NCI-H526 (cell line): Measurements from ENCODE around the gene SERPINB6.
"Not testable (repeated sequence)": the region's sequence is repeated elsewhere in the genome, so short reads cannot be mapped to it uniquely, and the experiment has no call there.

Experiments used
- DNase-seq, 2 experiments: peaks; one replicate each; lab custom pipeline; 2025; lab: John Stamatoyannopoulos, UW

Gene SERPINB6

DNA sequence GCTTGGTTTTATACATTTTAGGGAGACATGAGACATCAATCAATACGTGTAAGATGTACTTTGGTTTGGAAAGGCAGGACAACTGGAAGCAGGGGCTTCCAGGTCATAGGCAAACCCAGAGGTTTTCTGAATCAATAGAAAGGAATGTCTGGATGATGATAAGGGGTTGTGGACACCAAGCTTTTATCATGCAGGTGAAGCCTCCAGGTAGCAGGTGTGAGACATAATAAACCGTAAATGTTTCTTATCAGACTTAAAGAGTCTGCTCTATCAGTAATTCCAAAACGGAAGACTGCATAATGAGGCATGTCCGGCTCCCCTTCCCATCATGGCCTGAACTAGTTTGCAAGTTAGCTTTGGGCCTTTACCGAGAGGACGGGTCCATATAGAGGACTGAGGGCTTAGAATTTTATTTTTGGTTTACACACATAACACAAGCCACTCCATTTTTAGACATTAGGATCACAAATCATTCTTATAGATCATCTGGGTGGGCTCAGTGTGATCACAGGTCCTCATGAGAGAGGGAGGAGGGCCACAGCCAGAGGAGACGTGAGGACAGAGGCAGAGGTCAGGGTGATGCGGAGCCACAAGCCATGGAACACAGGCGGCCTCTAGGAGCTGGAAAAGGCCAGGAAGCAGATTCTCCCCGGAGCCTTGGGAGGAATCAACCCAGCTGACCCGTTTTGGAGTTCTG, 57.6 kb downstream of the SERPINB6 start:
- DNase-seq = no peak

DNA sequence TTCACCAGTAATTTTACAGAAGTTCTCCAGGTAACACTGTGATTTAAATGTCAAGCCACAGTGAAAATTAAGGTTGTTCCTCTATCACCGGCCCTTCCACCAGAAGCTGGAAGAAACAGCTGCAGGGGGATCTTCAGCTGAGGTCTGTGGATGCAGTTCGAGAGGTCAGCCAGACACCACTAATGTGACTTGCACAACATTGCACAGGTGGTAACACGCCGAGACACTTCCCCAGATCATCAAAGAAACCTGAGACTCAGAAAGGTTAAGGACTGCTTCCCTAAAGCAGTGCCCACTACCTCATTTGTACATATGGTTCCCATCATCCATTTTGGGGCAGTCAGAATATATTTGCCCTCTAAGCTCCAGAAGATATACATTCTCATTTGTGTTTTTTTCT, 60.2 kb downstream of the SERPINB6 start:
- DNase-seq = no peak

GRCh38 chr6:2909718-2910117, 61.6 kb downstream of the SERPINB6 start:
- DNase-seq = no peak

DNA sequence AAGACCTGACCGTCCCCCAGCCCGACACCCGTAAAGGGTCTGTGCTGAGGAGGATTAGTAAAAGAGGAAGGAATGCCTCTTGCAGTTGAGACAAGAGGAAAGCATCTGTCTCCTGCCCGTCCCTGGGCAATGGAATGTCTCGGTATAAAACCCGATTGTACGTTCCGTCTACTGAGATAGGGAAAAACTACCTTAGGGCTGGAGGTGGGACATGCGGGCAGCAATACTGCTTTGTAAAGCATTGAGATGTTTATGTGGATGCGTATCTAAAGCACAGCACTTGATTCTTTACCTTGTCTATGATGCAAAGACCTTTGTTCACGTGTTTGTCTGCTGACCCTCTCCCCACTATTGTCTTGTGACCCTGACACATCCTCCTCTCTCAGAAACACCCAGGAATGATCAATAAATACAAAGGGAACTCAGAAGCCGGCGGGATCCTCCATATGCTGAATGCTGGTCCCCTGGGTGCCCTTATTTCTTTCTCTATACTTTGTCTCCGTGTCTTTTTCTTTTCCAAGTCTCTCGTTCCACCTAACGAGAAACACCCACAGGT, 62.2 kb downstream of the SERPINB6 start:
- DNase-seq = not testable (repeated sequence)

- not testable (repeated sequence) for DNase-seq
Observed at GRCh38 chr6:2908516-2908915, 62.9 kb downstream of the SERPINB6 start.

DNA sequence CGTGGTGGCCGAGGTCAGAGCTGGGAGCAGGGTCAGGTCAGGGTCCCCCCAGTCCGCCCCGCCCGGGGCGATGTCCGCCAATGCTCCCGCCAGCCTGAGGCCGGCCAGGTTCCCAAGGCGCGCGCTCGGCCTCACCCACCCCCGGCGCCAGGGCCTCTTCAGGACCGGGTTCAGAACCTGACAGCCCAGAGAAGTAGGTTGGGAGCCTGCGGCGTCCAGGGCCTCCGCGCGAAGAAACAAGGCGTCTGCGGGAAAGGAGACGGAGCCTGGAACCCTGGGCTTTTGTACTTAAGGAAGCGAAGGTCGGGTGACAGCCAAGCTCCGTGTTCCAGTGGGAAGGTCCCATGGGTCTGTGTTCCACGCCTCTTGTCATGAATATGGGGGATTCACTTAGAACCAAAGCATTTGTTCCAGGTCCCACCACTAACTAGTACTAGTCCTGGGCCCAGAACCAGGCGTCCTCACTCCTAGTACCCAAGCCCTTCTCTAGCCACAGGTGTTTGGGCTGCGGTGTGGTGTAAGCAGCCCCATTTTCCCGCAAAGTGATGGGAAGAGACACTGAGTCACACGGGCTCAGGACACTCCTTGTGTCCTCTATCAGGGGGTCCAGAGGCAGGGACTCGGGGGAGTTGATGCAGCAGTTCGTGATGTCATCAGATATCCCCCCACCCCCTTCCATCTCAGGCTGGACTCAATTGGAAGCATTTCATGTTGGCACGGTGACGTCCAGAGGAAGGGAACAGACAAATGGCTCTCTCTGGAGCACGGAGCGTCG, 67.8 kb downstream of the SERPINB6 start:
- not testable (repeated sequence) for DNase-seq

- not testable (repeated sequence) for DNase-seq
Observed at GRCh38 chr6:2901645-2902502, 69.5 kb downstream of the SERPINB6 start.

DNA sequence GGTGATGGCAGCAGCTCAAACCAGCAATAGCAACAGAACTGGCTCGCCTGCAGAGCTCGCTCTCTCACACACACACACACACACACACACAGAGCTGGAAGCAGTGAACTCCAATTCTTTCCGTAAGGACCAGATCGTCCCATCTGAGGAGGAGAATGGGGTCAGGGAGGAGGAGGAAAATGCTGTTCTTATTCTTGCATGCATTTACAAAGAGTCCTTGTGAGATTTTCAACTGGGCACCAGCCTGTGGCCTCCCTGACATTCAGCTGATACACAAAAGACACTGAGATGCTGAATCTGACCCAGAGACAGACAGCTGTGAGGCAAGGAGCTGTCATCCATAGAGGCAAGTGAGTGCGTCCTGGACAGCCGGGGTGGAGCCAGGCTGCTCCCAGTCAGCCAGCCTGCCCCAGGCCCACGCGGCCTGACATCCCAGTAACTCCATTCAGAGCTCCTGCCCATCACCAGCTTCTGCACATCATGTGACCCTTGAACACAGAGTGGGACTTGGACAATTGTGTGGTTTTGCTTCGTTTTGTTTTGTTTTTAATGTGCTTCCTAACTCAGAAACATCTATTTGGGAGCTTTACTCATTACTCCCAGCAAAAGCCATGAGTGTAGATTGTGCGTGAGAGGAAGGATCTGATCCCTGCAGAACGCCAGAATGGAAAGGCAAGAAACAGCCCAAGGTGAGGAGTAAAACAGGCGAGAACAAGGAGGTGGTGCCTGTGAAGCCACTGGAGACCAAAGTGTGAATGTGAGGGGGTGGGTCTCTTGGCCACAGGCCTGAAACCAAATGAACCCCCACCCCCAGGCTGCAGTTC, 70.3 kb downstream of the SERPINB6 start:
- DNase-seq = no peak

GRCh38 chr6:2900221-2900807, 71.1 kb downstream of the SERPINB6 start:
- no peak for DNase-seq

GRCh38 chr6:2899596-2899995, 71.8 kb downstream of the SERPINB6 start:
- DNase-seq = no peak
